Hepatic stellate cell (primary cell): ENCODE measurements around the gene SMOC2.
"Not testable (repeated sequence)": the region's sequence is repeated elsewhere in the genome, so short reads cannot be mapped to it uniquely, and the experiment has no call there.

Experiments
- DNase-seq: peaks from one replicate; pipeline ENCODE4 v3.0.0; 2011; ENCODE audit warnings: low spot score

SMOC2 gene

DNA sequence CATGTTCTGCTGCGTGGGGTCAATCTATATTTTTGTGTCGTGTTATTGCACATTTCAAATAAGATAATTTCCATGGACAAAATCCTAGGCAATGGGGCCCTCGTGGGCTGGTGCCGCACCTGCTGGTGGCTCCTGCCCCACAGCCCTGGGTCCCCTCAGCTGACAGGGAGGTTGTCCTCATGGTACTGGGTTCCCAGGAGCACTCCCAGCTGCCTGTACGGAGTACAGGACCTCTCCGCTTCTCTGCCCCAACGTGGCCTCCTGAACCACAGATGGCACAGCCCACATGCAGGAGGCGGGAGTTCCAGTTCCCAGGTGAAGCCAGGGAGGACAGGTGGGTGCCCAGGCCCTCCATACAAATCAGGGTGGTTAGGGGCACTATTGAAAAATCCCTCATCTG lies 243.5 kb downstream of the SMOC2 start:
- DNase-seq = no peak

DNA sequence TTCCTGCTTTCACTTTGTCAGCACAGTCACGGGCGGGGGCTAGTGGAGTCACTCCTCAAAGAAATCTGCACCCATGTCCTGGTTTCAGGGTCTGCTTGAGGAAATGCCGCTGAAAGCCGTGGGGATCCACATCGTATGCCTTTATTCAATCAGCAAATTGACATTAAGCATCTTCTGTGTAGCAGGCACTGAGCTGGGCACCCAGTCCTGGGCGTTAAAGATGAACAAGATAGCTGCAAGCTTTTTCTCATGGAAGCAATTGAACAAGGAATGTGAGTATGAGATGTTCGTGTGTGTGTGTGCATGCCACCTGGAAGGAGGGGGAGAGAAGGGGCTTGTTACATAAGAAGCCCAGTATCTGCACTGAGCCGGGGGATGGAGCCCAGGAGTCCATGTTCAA lies 243.9 kb downstream of the SMOC2 start:
- DNase-seq = no peak

DNA sequence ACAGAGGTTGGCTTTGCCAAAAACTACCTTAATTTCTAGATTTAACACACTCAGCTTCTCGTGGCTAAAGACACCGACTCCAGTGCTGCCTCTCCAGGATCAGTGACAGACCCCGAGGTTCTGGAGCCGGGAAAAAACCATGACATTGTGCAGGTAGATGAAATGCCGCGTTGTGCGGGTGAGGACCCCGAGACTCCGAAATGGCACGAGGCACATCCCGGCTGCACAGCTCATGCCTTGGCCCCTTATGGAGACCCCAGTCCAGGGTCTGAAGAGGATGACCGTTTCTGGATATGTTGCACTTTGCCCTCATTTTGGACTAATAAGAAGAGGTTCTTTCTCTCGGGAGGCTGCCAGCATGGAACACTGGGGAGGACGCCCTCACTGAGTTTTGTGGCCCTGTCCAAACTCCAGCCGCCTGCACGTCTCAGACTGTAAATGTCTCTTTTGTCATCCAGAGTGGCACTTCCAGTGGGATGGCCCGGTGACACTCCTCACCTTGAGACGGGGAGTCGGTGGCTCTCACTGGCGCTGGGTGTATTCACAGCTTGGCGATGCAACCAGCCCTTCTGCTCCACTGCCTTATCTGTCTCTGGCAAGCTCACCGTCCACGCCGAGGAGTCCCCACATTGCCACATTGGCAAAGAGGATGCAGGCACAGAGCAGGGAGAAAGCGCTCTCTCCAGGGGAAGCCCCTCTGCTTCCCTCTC lies 245.2 kb downstream of the SMOC2 start:
- no peak for DNase-seq

DNA sequence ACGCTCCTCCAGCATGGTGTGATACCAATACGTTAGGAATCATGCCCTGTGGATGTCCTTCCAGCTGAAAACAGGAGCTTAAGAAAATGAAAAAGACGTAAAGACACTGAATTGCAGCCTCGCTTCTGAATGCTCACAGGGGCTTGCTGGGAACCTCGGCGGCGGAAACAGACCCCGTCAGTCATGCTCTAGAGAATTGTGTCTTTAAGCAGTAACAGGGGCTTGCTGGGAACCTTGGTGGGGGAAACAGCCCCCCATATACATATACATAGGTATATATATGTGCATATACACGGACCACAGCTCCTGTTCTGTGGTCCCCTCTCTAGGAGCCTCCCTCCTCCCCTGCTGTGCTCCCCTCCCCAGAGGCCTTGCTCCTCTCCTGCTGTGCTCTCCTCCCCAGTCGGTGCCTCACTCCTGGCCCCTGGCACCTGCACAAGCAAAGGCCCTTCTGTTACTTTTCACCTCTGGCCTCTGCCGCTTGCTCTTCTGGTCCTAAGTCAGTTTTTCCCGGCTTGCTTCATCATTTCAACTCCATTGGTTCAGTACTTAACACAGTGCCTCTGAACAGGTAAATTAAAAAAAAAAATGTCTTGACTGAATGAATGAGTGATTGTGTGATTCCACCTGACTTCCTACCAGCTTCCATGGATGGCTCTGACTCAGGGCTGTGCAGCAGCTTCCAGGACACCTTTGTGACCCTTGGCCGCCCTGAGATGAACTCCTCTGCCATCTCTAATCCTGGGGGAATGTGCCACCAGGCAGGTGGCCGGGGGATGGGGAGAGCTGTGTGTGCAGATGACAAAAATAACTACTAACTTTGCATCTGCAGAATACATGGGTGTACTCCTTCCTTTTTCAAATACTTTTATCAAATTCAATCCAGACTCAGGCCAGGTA lies 246.1 kb downstream of the SMOC2 start:
- DNase-seq = no peak

DNA sequence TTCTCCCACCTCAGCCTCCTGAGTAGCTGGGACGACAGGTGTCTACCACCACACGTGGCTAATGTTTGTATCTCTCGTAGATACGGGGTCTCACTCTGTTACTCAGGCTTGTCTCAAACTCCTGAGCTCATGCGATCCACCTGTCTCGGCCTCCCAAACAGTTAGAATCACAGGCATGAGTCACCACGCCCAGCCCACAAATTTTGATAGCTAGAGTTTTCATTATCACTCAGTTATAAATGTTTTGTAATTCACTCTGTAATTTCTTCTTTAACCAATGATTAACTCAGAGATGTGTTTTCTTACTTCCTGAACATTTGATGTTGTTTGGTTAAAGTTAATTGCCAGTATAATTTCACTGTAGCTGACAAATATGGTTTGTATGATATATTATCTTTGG lies 249.3 kb downstream of the SMOC2 start:
- DNase-seq = no peak

DNA sequence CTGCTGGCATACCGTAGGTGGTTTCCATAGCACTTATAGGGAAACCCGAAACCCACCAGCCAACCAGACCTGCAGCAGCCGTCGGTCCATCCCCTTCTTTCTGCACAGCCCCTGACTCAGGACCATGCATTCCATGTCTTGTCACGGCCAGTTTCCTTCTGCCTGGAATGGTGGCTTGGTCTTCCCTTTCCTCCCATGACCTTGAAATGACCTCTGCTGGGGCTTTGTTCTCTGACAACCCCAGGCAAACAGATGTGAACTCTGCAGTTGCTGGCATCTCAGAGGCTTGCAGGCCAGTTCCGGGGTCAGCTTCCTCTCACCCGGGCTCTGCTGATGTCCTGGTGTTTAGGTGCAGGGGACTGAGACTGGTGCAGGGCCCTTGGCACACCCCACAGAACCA lies 250.8 kb downstream of the SMOC2 start:
- DNase-seq = no peak

DNA sequence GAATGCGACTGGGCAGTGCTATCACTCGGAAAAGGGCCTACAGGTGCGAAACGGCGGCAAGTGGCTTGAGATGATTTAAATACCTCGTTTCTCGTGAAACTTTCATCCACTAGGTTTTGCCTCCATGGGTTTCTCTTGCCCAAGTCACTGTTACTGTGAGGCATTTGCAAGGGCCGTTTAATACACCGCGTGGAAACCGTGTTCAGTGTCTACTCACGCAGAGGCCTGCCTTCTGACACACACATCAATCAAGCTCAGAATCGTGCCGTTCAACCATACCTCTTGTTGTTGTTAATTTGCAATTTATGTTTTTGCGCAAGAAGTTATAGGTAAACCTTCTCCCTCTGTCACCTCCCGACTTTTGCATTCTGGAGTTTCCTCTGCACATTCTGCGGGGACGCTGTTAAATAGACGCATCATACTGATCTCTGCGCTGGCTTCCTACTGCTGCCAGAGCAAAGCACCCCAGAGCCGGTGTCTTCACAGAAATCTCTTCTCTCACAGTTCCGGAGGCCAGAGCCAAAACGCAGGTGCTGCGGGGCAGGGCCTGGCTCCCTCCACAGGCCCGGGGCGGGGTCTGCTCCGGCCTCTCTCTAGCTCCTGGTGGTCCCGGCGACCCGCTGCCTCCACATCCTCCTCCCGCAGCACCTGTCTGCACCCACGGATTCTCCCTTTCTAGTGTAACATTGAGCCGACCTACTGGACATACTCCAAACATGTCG lies 251.4 kb downstream of the SMOC2 start:
- DNase-seq = no peak

DNA sequence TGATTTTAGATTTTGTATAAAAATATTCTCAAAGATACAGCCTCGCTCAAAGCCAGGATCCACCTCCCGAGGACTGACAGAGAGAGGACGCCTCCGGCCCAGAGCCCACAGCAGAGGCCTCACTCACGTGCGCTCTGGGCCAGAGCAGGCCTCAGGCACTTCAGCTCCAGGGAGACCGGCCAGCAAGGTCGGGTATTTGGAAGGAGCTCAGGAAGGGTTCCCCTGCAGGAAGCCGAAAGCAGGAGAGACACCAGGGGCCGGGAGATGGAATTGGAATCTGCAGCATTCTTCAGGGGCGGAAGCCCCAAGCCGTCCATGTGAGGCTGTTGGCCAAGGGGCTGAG lies 251.9 kb downstream of the SMOC2 start:
- DNase-seq = not testable (repeated sequence)

DNA sequence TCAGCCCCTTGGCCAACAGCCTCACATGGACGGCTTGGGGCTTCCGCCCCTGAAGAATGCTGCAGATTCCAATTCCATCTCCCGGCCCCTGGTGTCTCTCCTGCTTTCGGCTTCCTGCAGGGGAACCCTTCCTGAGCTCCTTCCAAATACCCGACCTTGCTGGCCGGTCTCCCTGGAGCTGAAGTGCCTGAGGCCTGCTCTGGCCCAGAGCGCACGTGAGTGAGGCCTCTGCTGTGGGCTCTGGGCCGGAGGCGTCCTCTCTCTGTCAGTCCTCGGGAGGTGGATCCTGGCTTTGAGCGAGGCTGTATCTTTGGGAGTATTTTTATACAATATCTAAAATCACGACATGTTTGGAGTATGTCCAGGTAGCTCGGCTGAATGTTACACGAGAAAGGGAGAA lies 253.8 kb downstream of the SMOC2 start:
- not testable (repeated sequence) for DNase-seq

DNA sequence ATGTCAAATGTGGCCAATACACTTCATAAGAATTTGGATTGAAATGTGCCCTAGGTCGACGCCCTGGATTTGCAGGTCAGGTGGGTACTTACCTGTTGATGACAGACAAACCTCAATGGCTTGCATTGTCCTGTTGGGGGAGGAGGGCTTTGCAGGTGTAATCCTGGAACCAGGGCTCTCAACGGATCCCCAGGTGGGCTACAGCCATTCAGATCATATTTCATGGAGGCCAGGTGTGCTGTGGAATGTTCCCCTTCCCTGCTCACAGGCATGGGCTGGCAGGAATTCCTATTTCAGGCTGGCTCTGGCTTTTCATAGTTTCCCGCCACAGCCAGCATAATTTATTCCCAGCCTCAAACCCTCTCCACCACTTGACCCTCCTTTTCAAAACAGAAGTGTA lies 254.7 kb downstream of the SMOC2 start:
- no peak for DNase-seq

DNA sequence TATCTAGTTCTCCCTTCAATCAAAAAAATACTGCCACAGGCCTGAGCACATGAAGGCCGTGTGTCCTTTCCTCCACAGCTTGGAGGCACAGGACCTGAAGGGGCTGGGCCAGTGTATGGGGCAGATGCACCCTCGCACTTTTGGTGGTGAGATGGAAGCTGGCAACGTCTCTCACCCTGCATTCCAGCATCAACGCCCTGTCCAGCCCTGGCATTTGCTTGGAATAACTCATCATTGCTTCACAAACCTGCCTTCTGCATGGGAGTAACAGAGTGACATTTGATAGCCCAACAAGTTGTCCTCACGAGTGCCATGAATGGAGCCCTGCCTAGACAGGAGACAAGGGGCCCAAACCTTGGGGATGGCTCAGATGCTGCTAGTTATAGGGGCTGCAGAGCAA lies 257.9 kb downstream of the SMOC2 start:
- DNase-seq = no peak

DNA sequence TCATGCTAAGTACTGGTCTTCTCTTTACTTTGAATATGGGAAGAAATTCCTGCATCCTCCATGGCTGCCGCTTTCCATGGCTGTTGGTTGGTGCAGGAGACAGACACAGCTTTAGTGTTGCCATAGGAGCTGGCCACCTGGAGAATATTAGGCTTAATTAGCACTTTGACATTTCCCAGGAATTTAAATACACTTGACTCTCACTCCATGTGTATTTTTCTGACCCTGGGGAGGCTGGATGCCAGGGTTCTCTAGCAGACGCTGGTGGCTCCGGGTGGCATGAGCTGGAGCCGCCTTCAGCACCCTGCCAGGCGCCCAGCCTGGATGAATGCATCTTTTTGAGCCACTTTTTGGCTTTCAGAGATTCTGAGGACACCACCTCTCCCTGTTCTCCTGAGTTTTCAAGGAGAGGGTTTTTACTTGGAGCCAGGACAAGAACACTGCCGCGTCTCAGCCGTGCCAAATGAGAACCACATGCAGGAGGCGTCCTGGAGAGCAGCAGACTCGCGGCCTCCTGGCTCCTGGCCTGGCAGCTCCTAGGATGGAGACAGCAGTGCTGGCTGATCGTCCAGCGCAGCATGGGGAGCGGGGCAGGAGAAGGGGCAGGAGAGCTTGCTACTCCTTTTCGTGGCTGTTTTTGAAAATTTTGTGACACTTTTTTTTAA lies 258.8 kb downstream of the SMOC2 start:
- DNase-seq = no peak

DNA sequence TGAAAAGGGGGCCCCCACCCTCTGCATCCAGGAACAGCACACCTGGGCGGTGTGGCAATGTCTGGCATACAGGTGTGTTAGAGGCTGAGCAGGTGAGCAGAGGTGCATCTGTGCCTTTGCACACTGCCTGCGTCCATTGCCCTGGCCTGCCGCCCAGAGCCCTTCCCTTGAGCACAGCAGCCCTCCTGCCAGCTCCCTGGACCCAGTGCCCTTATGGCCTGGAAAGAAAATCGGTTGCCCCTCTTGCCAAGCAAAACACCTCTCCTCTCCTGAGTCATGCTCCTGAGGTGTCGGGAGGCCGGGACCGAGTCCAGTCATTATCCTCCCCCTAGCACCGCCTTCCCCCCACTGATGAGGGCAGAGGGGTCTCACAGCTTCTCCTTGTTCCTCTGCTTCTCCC lies 259.9 kb downstream of the SMOC2 start:
- no peak for DNase-seq

DNA sequence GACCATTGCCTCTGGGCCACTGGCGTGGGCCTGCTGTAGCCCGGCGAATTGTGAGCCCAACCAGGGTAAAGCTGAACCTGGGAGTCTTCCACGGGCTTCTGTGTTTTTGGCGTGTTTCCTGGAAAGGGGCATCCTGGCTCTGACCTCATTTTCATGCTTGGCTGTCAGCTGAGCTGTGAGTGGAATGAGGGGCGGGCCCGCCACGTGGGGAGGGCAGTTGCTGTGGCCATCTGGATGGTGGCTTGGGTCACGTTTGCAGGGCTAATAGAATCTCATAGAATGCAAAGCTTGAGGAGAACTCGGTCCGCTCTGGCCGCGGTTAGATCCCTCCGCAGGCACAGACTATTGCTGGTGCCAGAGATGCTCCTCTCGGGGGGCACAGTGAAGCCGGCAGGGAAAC lies 263.0 kb downstream of the SMOC2 start:
- no peak for DNase-seq

DNA sequence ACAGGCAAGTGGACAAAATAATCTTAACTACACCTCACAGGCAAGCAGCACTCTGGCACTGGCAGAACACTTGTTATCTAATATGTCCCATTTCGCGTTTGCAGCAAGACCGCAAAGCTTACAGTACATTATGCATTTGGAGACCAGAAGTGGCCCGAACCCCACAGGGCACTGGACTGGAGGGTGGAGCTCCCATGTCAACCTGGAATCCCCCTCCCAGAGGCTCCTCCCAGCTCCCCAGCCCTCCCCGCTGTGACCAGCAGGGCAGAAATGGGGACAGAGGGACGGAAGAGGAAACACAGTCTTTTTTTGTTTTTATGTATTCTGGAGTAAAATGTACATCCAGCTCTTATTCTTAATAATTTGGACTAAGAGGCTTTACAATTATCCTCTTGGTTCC lies 263.7 kb downstream of the SMOC2 start:
- DNase-seq = no peak

DNA sequence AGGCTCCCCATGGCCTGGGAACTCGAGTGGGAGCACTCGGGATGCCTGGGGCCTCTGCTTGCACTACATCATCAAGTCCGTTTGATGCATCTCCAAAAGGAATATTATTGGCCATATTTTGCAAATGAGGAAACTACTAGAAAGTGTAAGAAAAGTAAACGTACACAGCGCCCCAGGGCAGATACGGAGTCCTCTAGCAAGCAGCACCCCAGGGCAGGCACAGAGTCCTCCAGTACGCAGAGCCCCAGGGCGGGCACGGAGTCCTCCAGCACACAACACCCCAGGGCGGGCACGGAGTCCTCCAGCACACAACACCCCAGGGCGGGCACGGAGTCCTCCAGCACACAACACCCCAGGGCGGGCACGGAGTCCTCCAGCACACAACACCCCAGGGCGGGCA lies 264.3 kb downstream of the SMOC2 start:
- DNase-seq = not testable (repeated sequence)

DNA sequence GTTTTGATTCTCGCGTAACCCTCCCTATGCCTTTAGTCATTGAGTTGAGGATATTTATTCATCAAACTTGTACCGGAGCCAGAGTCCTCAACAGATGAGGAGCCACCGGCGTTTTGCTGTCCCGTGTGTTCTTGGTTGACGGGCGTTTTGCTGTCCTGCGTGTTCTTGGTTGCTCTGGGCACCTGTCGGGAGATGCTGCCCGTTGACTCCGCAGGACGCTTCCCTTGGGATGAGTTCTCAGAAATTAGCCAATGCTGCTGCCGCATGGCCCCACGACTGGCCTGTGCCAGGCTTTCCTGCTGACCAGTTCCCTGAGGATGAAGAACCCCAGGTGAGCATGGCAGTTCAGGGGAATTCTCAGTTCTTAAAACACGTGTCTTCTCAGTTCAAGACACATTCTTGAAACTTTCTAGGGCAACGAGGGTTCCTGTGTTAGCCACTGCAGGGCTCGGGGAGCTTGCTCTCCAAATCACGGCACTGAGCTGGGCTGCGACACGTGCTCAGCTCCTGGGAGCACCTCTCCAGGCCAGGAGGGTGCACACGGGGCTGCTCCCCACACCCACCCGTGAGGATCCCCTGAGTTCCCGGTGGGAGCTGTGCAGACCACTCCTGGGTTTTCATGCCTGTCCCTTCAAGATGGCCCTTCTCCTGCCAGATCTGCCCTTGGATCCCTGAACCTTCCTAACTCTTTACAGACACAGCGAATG lies 265.6 kb downstream of the SMOC2 start:
- DNase-seq = no peak

DNA sequence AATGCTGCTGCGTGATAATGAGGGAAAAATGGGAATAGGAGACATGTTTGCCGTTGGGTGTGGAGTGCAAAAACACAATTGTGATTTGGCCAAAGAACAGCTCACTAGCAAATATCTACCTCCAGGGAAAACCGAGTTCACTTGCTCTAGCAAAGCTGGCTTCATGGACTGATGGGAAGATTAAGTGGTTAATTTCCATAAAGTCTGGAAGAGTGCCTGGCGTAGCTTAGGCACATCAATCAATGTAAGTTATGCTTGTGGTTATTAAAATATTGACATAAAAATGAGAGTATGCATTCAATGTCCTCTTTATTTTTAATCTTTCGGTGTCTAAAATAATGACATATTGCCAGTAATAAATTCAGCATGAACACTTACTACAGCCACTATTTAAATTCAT lies 267.5 kb downstream of the SMOC2 start:
- DNase-seq = no peak

DNA sequence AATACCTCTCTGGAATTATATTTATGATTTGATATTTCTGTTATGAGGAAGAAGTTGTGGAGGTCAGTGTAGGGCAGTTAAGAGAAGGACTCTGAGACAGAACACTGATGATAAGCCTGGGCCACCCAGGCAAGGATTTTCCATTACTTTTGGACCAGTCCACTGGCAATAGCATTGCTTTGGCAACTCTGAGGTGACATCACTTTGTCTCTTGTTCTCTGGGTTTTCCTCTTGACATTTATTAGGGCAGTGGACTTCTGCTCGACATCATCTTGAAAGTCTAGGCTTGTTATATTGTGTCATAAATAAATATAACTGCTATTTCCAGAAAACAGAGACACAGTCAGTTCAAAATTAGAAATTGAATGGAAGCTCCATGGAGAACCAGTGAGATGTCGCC lies 268.0 kb downstream of the SMOC2 start:
- no peak for DNase-seq

DNA sequence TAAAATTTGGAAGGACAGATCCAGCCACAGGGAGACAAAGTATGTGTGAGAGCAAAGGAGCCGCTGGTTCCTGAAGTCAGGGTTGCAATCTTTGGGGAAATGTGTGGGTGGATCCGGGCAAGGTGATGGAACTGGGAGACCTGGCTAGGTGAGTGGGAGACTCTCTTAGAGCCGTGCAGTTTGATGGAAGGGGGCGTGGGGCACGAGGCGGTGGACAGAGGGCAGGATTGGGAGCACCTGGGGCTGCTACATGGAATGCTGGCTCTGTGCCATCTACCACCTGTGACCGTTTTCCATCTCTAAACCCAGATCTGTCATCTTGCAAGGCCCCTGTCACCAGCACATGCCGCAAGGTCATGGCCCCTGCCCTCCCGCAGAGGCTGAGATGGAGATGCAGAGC lies 268.4 kb downstream of the SMOC2 start:
- DNase-seq = no peak

DNA sequence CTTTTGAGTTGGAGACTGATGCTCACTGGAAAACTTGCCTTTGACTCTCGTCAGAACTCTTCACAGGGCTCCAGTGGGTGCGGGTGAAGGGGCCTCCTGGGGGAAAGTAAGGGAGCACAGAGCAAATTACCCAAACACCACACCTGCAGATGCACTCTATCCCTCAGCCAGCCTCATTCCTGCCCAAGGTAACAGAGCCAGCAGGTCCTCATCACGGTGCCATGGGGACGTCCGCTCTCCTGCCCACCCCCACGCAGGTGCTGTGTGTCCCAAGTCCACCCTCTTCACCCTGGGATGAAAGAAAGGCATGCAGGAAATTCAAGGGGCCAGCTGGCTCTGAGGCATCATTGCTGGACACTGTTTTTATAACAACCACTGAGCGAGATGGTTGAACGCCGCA lies 269.0 kb downstream of the SMOC2 start:
- DNase-seq = no peak
